GM19395 (cell line): ENCODE data around the gene RAP1GAP2.

Source experiments
- ATAC-seq: cut with Tn5 transposase; IDR thresholded peaks from one replicate; pipeline ENCODE4 v1.9.1; 2021; ENCODE audit warnings: mild to moderate bottlenecking, moderate library complexity; ENCODE audit not compliant: unreplicated experiment

The RAP1GAP2 gene

DNA sequence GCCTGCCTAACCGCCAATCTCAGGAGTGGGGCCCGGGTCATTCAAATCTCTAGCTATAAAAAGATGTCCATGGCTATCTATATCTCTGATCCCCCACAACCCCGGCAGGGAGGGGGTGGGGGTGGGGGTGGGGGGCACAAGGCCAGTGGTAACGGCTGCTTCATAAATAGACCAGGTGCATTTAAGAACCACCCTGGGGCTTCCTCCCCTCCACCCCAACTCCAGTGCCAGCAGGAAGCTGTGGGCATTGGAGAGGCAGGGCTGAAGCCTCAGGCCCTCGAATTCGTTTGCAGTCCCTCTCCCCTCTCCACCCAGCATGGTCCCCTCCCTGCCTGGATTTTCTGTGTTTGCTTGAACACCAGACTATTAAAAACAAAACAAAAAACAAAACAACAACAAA lies 56.0 kb downstream of the RAP1GAP2 start:
- no peak for ATAC-seq

DNA sequence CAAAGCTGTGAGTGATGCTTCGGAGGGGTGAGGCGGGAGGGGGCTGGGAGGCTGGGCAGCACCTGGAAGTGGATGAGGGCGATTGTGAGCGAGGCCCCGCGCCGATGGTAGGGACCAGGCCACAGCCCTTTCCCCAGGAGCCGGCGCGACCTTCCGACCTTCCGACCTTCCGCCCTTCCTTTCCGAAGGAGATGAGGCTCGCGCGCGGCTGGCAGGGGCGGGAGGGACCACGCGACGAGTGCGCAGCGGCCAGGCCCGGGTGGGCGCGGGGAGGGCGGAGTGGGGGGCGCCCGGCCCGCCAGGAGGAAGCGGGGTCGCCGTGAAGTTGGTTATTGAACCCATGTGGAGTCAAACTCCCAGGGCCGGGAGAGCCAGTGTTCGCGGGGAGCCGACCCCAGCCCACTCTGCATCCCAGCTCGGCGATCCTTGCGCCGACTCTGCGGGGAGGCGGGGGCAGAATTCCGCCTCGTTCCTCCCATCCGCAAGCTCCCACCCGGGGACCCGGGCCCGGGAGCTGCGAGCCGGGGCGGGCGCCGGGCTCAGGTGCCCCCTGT lies 56.6 kb downstream of the RAP1GAP2 start:
- ATAC-seq: no peak

DNA sequence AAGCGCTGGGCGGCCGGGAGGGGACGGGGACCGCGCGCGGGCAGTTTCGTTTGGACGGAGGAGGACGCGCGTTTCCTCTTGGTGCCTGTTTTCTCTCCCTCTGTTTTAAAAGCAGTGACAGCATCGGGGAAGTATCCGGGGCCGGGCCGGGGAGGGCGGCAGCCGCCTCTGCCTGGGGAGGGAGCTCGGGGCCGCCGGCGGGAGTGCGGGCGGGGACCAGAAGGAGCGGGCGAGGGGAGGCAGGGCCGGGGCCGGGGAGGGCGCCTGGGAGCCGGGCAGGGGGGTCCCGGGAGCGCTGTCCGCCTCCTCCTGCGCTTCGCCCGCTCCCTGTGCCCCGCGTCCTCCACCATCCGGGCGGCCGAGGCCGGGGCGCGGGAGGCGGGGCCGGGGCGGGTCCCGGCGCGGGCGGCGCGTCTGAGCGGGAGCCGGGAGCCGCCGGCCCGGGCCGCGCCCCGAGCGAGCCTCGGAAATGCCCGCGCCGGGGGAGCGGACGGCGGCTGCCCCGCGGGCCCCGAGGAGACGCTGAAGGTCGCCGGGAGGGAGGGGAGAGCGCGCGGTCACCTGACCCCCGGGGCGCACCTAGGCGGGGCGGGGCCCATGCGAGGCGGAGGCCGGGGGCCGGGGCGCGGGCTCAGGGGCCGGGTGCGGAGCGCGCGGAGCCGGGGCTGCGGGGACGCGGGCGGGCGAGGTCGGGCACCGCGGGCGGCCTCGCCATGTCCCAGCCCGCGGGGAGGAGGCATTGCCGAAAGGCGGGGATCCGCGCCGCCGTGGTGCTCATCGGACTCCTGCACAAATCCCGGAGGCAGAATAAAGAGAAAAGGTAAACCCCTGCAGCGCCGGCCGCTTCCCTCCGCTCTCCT lies 57.3 kb downstream of the RAP1GAP2 start:
- ATAC-seq: no peak

DNA sequence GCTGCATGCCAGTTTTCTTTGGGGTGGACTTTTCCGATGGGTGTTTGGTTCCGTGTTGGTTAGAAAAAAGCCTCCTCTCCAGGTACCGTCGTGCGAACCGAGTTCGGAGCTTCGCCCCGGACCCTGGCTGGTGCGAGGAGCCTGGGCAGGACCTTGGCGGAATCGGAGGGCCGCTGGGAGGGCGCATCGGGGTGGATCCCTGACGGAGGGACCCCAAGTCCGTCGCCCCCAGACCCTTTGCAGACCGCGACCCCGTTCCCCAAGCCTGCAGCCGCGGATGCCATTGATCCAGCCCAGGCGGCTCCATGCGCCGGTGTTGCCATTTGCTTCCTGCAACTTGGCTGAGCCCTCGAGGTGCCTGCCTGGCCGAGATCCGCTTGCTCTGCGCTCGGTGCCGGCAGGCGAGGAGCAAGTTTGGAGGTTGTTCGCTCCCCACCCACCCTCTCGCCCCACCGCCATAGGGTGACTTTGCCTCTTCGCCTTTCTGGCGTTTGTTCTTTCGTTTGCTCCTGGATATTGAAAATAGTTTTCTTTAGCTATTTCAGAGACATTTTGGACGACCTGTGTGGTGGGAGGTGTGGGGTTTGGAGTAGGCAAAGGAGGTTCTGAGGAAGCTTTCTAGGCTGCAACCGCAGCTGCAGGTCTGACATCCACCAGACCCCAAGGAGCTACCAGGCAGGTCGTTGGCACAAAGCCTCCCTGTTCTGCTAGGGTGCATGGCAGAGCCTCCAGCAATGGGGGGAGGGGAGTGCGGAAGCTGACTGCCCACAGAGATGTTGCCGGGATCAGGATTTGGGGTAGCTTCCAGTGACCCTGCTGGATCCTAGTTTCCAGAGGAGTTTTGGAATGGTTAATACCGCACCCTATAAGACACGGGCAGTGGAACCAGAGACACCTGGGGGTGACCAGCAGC lies 58.2 kb downstream of the RAP1GAP2 start:
- ATAC-seq: no peak

DNA sequence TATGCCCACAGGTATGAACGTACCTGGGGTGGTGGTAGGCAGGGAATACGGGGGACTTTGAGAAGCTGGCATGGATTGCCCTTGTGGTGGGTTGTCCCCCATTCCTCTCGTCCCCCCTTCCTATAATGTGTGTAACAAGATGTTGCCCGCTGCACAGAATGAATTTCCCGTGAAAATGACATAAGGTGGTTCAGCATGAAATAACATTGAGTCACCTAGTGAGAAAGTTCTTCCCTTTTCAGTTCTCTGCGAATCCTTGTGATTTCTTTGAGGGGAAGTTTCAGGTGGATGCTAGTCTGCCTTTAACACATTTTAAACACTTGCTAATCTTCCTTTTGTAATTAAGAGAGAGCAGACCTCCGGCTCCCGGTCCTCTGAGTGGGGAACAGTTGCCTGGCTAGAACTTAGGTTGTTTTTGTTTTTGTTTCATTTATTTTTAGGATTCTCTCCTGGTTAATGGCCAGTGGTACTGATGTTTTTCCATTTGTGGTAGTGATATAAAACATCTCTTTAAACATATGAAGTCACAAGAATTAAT lies 58.9 kb downstream of the RAP1GAP2 start:
- ATAC-seq: no peak

DNA sequence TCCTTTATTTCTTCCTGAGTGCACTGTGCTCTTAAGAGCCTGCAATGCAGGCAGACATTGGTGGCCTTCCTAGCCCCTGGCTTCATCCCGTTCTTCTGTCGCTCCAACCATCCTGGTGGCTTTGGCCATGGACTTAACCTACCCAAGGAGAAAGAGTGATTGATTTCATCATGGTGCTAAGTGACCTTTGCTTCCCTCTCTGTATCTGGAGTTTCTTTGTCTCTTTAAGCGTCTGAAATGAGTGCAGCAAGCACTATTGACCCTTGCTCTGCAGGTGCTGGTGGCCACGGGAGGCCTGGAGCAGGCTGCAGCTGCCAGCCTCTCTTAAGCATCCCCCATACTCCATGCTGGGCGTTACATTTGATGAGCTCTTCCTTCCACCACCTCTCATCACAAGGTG lies 60.5 kb downstream of the RAP1GAP2 start:
- ATAC-seq: no peak

DNA sequence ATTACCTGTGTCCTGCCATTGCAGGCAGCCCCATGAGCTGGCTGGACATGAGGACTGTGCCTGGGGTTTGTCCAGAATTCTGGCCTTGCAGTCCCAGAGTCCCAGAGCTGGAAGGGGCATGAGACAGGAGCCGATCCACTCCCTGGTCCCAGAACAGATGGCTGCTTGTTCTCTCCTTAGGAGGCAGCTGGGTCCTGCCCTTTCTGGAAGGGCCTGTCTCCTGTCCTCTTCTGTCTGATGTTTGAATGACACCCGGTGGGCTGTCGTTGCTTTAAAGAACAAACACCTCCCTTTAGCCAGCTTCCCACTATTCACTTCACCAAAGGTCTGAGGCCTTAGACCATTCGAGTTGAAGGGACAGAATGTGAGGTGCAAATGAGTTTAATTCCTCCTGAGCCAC lies 63.8 kb downstream of the RAP1GAP2 start:
- no peak for ATAC-seq

DNA sequence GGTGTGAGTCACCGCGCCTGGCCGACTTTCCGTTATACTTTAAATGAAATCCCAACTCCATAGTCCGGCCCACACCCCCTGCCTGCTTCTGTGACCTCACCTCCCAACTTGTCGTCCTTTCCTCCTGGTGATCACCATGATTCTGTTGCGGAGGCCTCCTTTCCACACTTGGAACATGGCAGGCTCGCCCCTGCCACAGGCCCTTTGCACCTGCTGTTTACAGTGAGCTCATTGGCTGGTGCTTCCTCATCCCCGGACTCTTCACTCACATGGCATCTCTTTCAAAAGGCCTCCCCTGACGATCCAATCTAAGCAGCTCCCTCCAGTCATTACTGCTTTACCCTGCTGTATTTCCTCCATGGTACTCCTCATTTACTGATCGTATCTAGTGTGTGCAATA lies 64.6 kb downstream of the RAP1GAP2 start:
- ATAC-seq: no peak

DNA sequence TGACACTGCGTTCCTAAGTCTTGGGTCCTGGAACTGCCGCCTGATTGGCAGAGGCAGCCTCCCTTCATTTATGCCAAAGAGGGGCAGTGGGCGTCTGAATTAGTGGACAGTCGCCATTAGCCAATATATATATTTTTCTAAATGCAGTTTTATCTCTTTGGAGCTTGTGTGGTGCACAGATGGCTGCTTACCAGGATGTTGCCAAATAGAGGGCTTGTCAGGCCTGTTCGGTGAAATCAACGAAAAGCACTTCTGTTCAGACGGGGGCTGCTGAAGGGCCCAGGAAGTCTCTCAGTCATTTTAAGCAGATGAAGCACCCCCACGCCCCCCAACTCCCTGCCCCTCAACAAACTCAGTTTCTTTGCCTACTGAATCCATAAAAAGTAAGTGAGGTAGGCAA lies 66.0 kb downstream of the RAP1GAP2 start:
- no peak for ATAC-seq

DNA sequence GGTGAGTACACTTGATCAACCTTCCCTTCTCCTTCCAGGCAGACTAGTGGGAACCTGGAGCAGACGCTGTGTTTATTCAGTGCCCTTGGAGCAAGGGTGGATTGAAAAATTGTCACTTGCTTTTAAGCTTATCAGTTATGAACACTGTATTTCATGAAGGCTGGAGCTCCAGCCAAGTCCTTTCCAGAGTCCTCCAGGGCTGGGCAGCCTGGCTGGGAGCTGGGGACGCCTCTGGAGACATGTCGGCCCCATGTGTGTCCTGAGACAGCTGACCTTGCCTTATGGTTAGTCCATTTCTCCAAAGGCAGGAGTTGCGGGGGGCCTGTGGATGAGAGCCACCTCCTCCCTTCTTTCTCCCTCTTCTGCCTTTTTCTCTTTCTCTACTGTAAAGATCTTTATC lies 67.0 kb downstream of the RAP1GAP2 start:
- ATAC-seq: no peak

DNA sequence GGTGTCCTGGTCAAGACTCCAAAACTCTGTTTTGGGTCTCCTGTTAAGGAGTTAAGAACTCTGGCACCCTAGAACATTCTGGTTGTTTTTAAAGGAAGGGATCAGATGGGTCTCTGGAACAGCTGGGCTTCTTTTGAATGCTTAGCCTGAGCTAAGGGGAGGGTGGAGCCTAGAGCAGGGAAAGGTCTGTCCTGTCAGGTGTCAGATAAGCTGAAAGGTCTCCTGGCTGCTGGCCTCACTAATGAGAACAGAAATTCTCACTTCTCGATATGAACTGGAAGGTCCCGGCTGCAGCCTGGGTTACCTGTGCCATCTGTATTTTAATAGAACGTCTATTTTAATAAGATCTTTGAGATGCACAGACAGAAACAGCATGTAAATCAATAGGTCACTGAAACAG lies 69.0 kb downstream of the RAP1GAP2 start:
- no peak for ATAC-seq

DNA sequence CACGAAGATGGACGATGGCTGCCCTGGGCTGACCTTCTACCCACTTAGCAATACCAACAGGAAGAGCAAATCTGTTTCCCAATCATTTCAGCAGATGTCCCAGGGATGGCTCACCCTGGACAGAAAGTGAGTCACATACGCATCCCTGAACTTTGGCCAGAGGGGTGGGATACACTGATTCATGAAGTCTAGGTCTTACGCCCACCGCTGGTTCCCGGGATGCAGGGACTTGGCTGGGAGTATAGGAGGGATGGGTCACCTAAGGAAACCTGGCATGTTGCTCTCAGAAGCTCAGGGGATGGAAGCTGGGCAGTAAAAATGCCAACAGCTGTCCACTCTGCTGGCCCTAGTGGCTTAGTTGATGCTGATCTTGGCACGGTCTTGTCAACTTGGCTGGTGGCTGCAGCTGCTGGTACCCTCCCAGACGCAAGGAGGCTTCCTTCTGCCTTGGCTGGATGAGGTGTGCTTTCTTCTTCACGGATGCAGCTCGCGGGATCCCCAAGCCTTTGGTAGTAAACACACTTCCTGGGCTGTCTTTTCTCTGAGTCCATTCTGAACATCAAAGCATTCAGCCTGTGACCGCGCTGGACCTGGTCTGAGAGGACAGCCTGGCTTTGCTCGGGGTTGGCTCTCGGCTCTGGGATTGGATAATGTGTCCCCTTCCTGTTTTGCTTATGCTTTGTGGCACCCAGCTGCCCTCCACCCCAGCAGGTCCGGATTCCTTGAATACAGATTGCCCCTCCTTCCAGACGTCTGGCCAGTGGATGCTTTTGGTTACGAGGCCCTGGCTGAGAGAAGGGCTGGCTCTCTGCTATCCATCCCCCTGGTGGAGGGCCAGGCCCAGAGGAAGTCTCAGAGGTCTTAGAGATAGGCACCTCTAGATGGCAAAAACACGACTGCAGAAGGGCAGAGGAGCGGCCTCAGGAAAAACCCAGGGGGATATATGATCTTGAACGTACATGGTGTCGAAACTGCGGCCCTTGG lies 71.5 kb downstream of the RAP1GAP2 start:
- no peak for ATAC-seq

DNA sequence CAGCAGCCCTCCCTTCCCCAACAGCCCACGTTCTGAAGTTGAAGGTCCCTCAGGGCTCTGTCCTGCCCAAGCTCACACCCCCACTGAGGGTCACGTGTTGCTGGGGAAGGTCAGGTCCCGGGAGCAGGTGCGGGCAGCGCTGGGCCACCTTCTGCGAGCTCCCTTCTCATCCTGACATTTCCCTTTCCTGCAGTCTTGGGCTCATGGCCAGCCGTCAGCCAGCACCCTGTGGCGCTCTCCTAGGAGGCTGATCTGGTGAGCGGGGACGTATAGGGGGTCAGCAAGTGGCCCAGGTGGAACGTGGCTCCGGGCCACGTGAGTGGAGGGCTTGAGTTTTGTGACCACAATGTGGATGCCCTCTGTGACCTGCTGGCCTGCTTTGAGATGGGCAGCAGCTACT lies 73.4 kb downstream of the RAP1GAP2 start:
- ATAC-seq: no peak

DNA sequence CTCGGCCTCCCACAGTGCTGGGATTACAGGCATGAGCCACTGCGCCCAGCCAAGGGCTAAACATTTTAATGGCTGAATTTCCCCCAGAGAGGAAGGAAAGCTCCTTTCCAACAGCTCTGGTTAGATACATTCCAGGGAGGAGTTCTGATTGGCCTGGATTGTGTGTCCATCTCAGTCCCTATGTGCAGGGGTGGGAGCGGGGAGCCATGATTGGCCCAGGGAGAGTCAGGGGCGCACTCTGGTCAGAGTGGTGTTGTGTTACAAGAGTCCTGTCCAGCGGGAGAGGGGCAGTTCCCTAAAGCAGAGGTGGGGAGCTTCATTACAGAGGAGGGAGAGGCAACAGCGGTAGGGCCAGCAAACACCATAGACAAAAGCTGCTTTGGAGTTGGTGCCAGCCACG lies 75.0 kb downstream of the RAP1GAP2 start:
- no peak for ATAC-seq

DNA sequence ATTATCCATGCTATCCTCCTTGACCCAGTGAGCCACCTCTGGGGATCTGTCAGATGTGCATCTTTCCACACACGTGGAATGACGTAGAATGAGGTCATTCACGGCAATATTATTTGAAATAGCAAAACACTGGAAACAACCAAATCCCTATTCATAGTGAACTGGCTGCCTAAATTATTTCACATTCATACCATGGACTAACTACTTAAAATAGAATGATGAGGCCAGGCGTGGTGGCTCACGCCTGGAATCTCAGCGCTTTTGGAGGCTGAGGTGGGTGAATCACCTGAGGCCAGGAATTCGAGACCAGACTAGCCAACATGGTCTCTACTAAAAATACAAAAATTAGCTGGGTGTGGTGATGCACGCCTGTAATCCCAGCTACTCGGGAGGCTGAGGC lies 75.5 kb downstream of the RAP1GAP2 start:
- no peak for ATAC-seq

DNA sequence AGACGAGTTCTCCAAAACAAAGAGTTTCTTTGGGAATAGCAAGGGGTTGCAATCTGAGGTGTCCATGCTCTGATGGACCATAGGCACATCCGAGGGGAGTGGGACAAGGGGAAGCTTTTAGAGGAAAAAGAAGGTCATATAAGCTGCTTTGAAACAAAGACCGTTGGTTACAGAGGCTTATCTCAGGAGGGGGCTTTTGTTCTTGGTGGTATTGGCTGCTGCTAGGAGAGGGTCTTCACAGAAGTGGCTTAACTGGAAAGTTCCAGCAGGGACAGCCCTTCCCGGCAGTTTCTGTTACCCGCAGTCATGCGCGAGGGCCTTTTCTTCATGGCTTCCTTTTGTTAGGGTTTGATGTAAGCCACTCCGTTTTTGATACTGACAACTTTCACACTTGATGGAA lies 76.0 kb downstream of the RAP1GAP2 start:
- no peak for ATAC-seq

DNA sequence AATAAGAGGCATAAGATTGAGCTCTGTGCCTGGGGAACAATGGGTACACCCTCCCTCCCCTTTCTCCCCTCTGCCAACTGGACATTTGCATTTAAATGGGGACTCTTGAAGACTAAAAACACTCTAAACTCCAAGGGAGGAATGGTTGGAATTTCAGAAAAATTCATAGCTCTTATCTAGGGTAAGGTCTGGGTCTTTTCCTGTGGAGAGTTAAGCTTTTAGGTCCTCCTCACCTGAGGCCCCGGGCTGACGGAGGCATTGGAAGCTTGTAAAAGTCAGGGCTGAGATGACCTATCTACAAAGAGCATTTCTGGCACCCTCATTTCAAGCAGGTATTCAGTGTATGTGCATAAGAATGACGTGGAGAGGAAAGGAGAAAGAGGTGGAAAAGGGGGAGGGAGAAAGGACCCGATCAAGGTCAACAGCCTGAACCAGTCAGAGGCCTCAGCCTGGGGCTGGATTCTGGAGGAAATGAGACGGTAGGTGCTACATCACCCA lies 78.0 kb downstream of the RAP1GAP2 start:
- ATAC-seq: no peak

DNA sequence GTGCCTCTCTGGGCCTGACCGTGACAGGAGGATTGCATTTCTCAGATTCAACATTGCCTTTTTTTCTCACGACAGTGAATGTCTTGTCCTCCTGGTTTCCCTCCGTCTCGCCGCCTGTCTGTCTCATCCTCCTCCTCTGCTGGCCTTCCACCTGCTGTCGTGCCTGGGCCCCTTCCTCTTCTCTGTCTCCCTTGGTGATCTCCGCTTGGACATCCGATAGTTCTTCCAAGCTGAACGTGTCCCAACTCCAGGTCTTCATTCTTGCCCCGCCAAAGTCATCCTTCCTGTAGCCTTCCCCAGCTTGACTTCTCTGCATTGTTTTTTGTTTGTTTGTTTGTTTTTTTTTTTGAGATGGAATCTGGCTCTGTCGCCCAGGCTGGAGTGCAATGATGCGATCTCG lies 79.4 kb downstream of the RAP1GAP2 start:
- ATAC-seq: no peak

DNA sequence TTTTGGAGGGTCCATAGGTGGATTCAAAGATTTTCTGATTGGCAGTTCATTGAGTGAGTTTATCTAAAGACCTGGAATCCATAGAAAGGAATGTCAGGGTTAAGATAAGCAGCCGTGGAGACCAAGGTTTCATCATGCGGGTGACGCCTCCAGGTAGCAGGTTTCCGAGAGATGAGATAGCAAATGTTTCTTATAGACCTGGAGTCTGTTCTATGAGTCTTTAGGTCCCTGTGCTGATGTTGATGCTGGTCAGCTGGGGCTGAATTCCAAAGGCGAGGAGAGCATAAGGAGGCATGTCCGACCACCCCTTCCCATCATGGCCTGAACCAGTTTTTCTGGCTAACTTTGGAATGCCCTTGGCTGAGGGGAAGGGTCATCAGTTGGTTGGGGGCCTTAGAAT lies 80.2 kb downstream of the RAP1GAP2 start:
- no peak for ATAC-seq

DNA sequence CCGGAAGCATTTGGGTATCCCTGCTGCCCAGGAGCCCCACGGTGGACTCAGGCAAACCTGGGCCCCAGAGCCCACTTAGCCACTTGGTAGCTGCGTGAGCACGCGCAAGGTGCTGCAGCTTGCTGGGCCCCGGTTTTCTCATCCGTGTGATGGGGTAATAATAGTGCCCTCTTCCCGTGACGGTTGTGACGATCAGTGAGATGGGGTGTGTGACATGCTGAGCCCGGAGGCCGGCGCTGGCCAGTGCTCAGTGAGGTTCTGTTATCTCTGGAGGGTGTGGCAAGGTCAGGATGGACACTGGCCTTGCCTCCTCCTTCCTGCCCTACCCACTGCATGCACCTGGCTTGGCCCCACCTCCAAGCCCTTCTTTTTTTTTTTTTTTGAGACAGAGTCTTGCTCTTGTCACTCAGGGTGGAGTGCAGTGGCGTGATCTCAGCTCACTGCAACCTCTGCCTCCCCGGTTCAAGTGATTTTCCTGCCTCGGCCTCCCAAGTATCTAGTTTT lies 82.6 kb downstream of the RAP1GAP2 start:
- no peak for ATAC-seq
